HepG2 (cell line): Measurements from ENCODE around the gene HOXA4. TPM values are rescaled to one million over a fixed set of nuclear protein-coding genes. Genes with fewer than 3 reads are reported as not detected.

Source experiments
- ATAC-seq: fragments of 200-7000 bp; cut with Tn5 transposase; 3 replicates; pipeline ENCODE4 v1.9.1; 2020; ENCODE audit warnings: mild to moderate bottlenecking, moderate library complexity
- BruUV-seq: library from RNA; stranded (reverse); fragments of 400-500 nt; replicated peaks from 2 replicates; lab custom pipeline; 2021; lab: Mats Ljungman, UMichigan
- CTCF ChIA-PET: fragments of 300-600 bp; formaldehyde crosslinking; extraction: SDS; loops from one replicate; lab custom pipeline; 2021; ENCODE audit warnings: low total read pairs, inconsistent platforms, low intra/inter-chr PET ratio; lab: Yijun Ruan, JAX
- POLR2A ChIA-PET: fragments of 350-600 bp; sonication (Branson Sonifier 250); formaldehyde crosslinking; loops from one replicate; lab custom pipeline; 2020; ENCODE audit warnings: antibody characterized with exemption, inconsistent platforms; lab: Yijun Ruan, JAX
- DNase-seq: peaks from one replicate; pipeline ENCODE4 v3.0.0-alpha.2; 2015; ENCODE audit warnings: low spot score
- FAIRE-seq: peaks from 3 replicates; lab custom pipeline; 2011; peaks lifted over from hg19 to GRCh38; lab: Jason Lieb, UNC
- H2AFZ ChIP-seq: one replicate; pipeline ENCODE4 v1.6.1; 2011; ENCODE audit warnings: low read length, inconsistent platforms
- H3K27ac ChIP-seq: fragments of 300-600 bp; 3 replicates; pipeline ENCODE4 v1.8.0; 2011; ENCODE audit warnings: mixed run types, mild to moderate bottlenecking, mixed read lengths, low read length, inconsistent platforms; ENCODE audit not compliant: insufficient read depth; ENCODE audit errors: extremely low read length
- H3K27me3 ChIP-seq, 2 experiments: fragments of 200-600 bp in 1 of 2; 2 replicates in 1 of 2; 3 replicates in 1 of 2; pipeline versions ENCODE4 v1.6.0 to v1.8.0; 2011; ENCODE audit warnings: low read length in 2 of 2, mild to moderate bottlenecking in 2 of 2, moderate library complexity in 2 of 2, inconsistent platforms in 1 of 2; ENCODE audit not compliant: insufficient read depth in 2 of 2, control insufficient read depth in 1 of 2
- H3K36me3 ChIP-seq, 2 experiments: fragments of 200-600 bp in 1 of 2; replicated peaks in 1 of 2; 2 replicates in 1 of 2; 3 replicates in 1 of 2; pipeline versions ENCODE4 v1.5.1 to v1.8.0; 2011; ENCODE audit warnings: low read length in 2 of 2, inconsistent platforms in 1 of 2; ENCODE audit not compliant: insufficient read depth in 2 of 2, control insufficient read depth in 1 of 2
- H3K4me1 ChIP-seq: 2 replicates; pipeline ENCODE4 v1.5.1; 2012; ENCODE audit warnings: low read length, inconsistent platforms; ENCODE audit not compliant: insufficient read depth
- H3K4me2 ChIP-seq: 2 replicates; pipeline ENCODE4 v1.6.0; 2011; ENCODE audit warnings: low read depth, low read length, inconsistent platforms
- H3K4me3 ChIP-seq, 3 experiments: fragments of 200-600 bp in 1 of 3; sonication (generic), shearing (Covaris generic) in 1 of 3; replicated peaks in 1 of 3; 2 replicates each; pipeline ENCODE4 v1.5.1; 2011 to 2016; ENCODE audit warnings: low read length in 3 of 3, inconsistent platforms in 2 of 3, low read depth in 2 of 3, mild to moderate bottlenecking in 2 of 3, control low read depth in 1 of 3, mixed read lengths in 1 of 3; ENCODE audit not compliant: insufficient read depth in 1 of 3
- H3K79me2 ChIP-seq: one replicate; pipeline ENCODE4 v1.6.1; 2011; ENCODE audit warnings: low read length, inconsistent platforms; ENCODE audit not compliant: insufficient read depth
- H3K9ac ChIP-seq: 2 replicates; pipeline ENCODE4 v1.6.0; 2011; ENCODE audit warnings: mild to moderate bottlenecking, low read depth, low read length, inconsistent platforms; ENCODE audit not compliant: insufficient read depth
- H3K9me3 ChIP-seq: 2 replicates; pipeline ENCODE4 v1.5.1; 2012; ENCODE audit warnings: mild to moderate bottlenecking, low read length
- H4K20me1 ChIP-seq: 2 replicates; pipeline ENCODE4 v1.6.0; 2011; ENCODE audit warnings: inconsistent platforms, mild to moderate bottlenecking, low read length, moderate library complexity; ENCODE audit not compliant: insufficient read depth
- BCLAF1 ChIP-seq: fragments of 450-650 bp; IDR thresholded peaks from 2 replicates; pipeline ENCODE4 v1.6.1; 2017; ENCODE audit warnings: mild to moderate bottlenecking
- BRD4 ChIP-seq: sonication (generic); formaldehyde crosslinking; IDR thresholded peaks from 2 replicates; pipeline ENCODE4 v1.4.0; 2020; ENCODE audit warnings: missing genetic modification reagents
- JUN ChIP-seq: sonication (generic); formaldehyde crosslinking; IDR thresholded peaks from 2 replicates; pipeline ENCODE4 v1.4.0; 2020; ENCODE audit warnings: mild to moderate bottlenecking, missing genetic modification reagents
- MXD1 ChIP-seq: sonication (generic); formaldehyde crosslinking; IDR thresholded peaks from 2 replicates; pipeline ENCODE4 v1.4.0; 2020; ENCODE audit warnings: mild to moderate bottlenecking, missing genetic modification reagents
- NFIC ChIP-seq: IDR thresholded peaks from 2 replicates; pipeline ENCODE4 v1.6.1; 2012; ENCODE audit warnings: mild to moderate bottlenecking, low read length, inconsistent platforms
- PBX2 ChIP-seq: IDR thresholded peaks from 2 replicates; pipeline ENCODE4 v1.6.1; 2016; ENCODE audit warnings: control low read depth
- ZNF34 ChIP-seq: sonication (generic); formaldehyde crosslinking; IDR thresholded peaks from 2 replicates; pipeline ENCODE4 v1.4.0; 2020; ENCODE audit warnings: mild to moderate bottlenecking, missing genetic modification reagents, borderline replicate concordance
- ZNF460 ChIP-seq: sonication (generic); formaldehyde crosslinking; IDR thresholded peaks from 2 replicates; pipeline ENCODE4 v1.5.1; 2020; ENCODE audit warnings: missing genetic modification reagents, mild to moderate bottlenecking, borderline replicate concordance
- ZNF567 ChIP-seq: sonication (generic); formaldehyde crosslinking; IDR thresholded peaks from 2 replicates; pipeline ENCODE4 v1.8.1; 2023; ENCODE audit warnings: mild to moderate bottlenecking, missing genetic modification reagents, borderline replicate concordance
- WGBS: methylation state at CpG from one replicate; pipeline ENCODE4 v1.1.6; 2017; ENCODE audit warnings: low lambda C conversion rate; 5-methylcytosine and 5-hydroxymethylcytosine counted together
- in situ Hi-C: cut with HindIII; loops from 2 replicates; pipeline ENCODE4 v1.10.0; 2017; ENCODE audit warnings: low pct_unique_long_range_greater_than_20kb; ENCODE audit not compliant: extremely low pct_ligation_motif_present
- intact Hi-C: fragments of 100-400 bp; cut with micrococcal nuclease; formaldehyde crosslinking; loops from one replicate; pipeline ENCODE4 v1.10.0; 2022; ENCODE audit not compliant: unreplicated experiment
- polyA plus RNA-seq, 8 experiments: library from polyadenylated mRNA; depleted of rRNA in 3 of 8; stranded (reverse) in 7 of 8; unstranded in 1 of 8; fragments of >200 nt; fragmentation: Illumina TruSeq in 4 of 8; extraction: Trizol in 4 of 8; gene quantifications; 2 replicates each; pipeline versions ENCODE4 v1.2.1 to v1.2.3, GENCODE V29; 2011 to 2016; ENCODE audit warnings: low read depth in 4 of 8, missing spikeins in 1 of 8, mixed read lengths in 1 of 8; ENCODE audit not compliant: insufficient read depth in 1 of 8
- total RNA-seq, 5 experiments: library from RNA; depleted of rRNA; stranded (reverse); fragments of >200 nt; fragmentation: Illumina TruSeq; extraction: Trizol; gene quantifications; 2 replicates each; pipeline ENCODE4 v1.2.3, GENCODE V29; 2016; ENCODE audit warnings: low read depth in 1 of 5
- TF ChIP-seq, protein P1 (sequence below): sonication (generic); formaldehyde crosslinking; IDR thresholded peaks from 2 replicates; pipeline ENCODE4 v1.9.0; 2021; ENCODE audit warnings: mild to moderate bottlenecking, missing genetic modification reagents

HOXA4 gene
- total and polyA plus RNA-seq, 2 of the 13 experiments (the other 11 are each of a cell fraction or from before 2014, with no cell fraction given) = 2.4 to 5.4 TPM

GRCh38 chr7:27118580-27118979, 12.0 kb downstream of the HOXA4 start (continued):
- TF ChIP-seq PBX2 (CRISPR knock-in tag) = no peak
- TF ChIP-seq JUN (CRISPR knock-in tag) = no peak

GRCh38 chr7:27117887-27118491, 12.6 kb downstream of the HOXA4 start:
- FAIRE-seq = no peak
- intact Hi-C loops = no loop called here
- peaks cover 17% of the 10 kb centered on the region for H4K20me1 ChIP-seq
- TF ChIP-seq, protein P1, sequence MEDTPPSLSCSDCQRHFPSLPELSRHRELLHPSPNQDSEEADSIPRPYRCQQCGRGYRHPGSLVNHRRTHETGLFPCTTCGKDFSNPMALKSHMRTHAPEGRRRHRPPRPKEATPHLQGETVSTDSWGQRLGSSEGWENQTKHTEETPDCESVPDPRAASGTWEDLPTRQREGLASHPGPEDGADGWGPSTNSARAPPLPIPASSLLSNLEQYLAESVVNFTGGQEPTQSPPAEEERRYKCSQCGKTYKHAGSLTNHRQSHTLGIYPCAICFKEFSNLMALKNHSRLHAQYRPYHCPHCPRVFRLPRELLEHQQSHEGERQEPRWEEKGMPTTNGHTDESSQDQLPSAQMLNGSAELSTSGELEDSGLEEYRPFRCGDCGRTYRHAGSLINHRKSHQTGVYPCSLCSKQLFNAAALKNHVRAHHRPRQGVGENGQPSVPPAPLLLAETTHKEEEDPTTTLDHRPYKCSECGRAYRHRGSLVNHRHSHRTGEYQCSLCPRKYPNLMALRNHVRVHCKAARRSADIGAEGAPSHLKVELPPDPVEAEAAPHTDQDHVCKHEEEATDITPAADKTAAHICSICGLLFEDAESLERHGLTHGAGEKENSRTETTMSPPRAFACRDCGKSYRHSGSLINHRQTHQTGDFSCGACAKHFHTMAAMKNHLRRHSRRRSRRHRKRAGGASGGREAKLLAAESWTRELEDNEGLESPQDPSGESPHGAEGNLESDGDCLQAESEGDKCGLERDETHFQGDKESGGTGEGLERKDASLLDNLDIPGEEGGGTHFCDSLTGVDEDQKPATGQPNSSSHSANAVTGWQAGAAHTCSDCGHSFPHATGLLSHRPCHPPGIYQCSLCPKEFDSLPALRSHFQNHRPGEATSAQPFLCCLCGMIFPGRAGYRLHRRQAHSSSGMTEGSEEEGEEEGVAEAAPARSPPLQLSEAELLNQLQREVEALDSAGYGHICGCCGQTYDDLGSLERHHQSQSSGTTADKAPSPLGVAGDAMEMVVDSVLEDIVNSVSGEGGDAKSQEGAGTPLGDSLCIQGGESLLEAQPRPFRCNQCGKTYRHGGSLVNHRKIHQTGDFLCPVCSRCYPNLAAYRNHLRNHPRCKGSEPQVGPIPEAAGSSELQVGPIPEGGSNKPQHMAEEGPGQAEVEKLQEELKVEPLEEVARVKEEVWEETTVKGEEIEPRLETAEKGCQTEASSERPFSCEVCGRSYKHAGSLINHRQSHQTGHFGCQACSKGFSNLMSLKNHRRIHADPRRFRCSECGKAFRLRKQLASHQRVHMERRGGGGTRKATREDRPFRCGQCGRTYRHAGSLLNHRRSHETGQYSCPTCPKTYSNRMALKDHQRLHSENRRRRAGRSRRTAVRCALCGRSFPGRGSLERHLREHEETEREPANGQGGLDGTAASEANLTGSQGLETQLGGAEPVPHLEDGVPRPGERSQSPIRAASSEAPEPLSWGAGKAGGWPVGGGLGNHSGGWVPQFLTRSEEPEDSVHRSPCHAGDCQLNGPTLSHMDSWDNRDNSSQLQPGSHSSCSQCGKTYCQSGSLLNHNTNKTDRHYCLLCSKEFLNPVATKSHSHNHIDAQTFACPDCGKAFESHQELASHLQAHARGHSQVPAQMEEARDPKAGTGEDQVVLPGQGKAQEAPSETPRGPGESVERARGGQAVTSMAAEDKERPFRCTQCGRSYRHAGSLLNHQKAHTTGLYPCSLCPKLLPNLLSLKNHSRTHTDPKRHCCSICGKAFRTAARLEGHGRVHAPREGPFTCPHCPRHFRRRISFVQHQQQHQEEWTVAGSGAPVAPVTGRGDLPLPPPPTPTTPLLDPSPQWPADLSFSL (CRISPR knock-in tag) = no peak
- TF ChIP-seq NFIC (no peak), ZNF460 (CRISPR knock-in tag) (no peak), ZNF34 (no peak), BRD4 (CRISPR knock-in tag) (no peak), MXD1 (CRISPR knock-in tag) (no peak), ZNF567 (CRISPR knock-in tag) (no peak), BCLAF1 (no peak)
- in situ Hi-C loops = no loop called here
- DNase-seq = no peak
- no peak overlapping the region for H3K4me2 ChIP-seq
- no peak for ATAC-seq
- peaks cover 0 to 6% of the 10 kb centered on the region in 2 experiments; a peak in 2 of 5 replicates for H3K36me3 ChIP-seq
- H3K9me3 ChIP-seq = no peaks in the 10 kb centered on the region
- CTCF ChIA-PET = no interaction called here
- H3K79me2 ChIP-seq = peaks cover 53% of the 10 kb centered on the region
- BruUV-seq = no TSS peak
- no peak overlapping the region for H3K4me3 ChIP-seq
- H3K9ac ChIP-seq = no peak overlapping the region
- H3K4me1 ChIP-seq = peaks cover 36% of the 10 kb centered on the region
- H3K27ac ChIP-seq = no peak overlapping the region
- WGBS = 97% methylated on average over 19 of the region's 19 CpGs
- POLR2A ChIA-PET = interaction anchor here (1.2 to 5.8 kb wide), 3 partner anchors 13 to 254 kb away, joined by 5 to 118 read pairs (median 5); partner anchors contain the start of genes HOXA4 and SKAP2
- H3K27me3 ChIP-seq = no peaks in the 10 kb centered on the region; a peak in 1 of 5 replicates
- no peak overlapping the region for H2AFZ ChIP-seq
